Hematopoietic multipotent progenitor cell (in vitro differentiated cells): ENCODE data around the gene HP. TPM values are rescaled to one million over a fixed set of nuclear protein-coding genes. Genes with fewer than 3 reads are reported as not detected.

Source experiments
- total RNA-seq: library from RNA; depleted of rRNA; stranded (reverse); fragments of >200 nt; gene quantifications from one replicate; pipeline ENCODE4 v1.2.3, GENCODE V29; 2012

HP gene
- total RNA-seq, 1 donor = 0.81 TPM

Other genes starting within 250 kb of the HP start
- gene AP1G1, start 245.7 kb upstream of the HP start, total RNA-seq = 40.7 TPM
- 12.9 TPM for gene ATXN1L, start 208.5 kb upstream of the HP start, total RNA-seq
- 10.2 TPM for gene ZNF821, start 170.3 kb upstream of the HP start, total RNA-seq
- gene IST1, start 159.0 kb upstream of the HP start, total RNA-seq = 162 TPM
- under 0.01 TPM for gene PKD1L3, start 54.1 kb upstream of the HP start, total RNA-seq
- 6.7 TPM for gene DHODH, start 45.8 kb upstream of the HP start, total RNA-seq
- gene HPR, start 8.7 kb downstream of the HP start, total RNA-seq = not detected
- gene TXNL4B, start 39.1 kb downstream of the HP start, total RNA-seq = 6.2 TPM
- gene DHX38, start 39.3 kb downstream of the HP start, total RNA-seq = 86.4 TPM
- 1.6 TPM for gene PMFBP1, start 117.7 kb downstream of the HP start, total RNA-seq